A673 (cell line): ENCODE results near the gene CST1.

Experiments
- CTCF ChIP-seq: fragments of 300-800, 200-600 bp; sonication (generic); conservative IDR thresholded peaks from 2 replicates; pipeline ENCODE4 v1.5.1; 2017; ENCODE audit warnings: low read depth, mild to moderate bottlenecking, antibody characterized with exemption, low read length, moderate library complexity, mixed read lengths
- EZH2 ChIP-seq: fragments of 200-600 bp; sonication (generic); IDR thresholded peaks from 2 replicates; pipeline ENCODE4 v1.6.1; 2017; ENCODE audit warnings: borderline replicate concordance, low read depth, mild to moderate bottlenecking, mixed read lengths, antibody characterized with exemption, low read length; ENCODE audit not compliant: poor library complexity, severe bottlenecking

DNA sequence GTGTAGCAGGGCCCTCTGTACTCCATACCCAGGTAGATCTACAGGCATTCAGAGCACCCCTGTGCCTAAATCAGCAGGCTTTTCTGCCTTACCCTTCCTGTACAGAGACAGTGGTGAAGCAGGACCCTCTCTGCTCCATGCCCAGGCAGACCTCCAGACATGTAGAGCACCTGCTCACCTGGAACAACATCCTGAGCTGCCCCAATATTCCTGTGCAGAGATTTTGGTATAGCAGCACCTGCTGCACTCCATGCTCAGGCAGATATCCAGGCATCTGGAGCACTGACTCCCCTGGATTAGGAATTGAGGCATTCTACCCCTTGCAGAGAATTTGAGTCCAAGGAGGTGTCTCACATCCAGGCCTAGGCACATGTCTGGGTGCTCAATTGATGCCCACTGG is 12.6 kb upstream of the CST1 start:
- no peak for TF ChIP-seq CTCF
- no peak for TF ChIP-seq EZH2
